HEK293 (cell line): ENCODE data around the gene ZFP1.
"Not testable (repeated sequence)": the region's sequence is repeated elsewhere in the genome, so short reads cannot be mapped to it uniquely, and the experiment has no call there.

Source experiments
- CTCF ChIP-seq: fragments of 450-650 bp; formaldehyde crosslinking; IDR thresholded peaks from 2 replicates; pipeline ENCODE4 v1.5.1; 2016; ENCODE audit warnings: missing biosample characterization, missing genetic modification characterization
- EGR2 ChIP-seq: fragments of 450-650 bp; formaldehyde crosslinking; IDR thresholded peaks from 2 replicates; pipeline ENCODE4 v1.5.1; 2016; ENCODE audit warnings: low read depth, missing biosample characterization, missing genetic modification characterization
- PATZ1 ChIP-seq: fragments of 450-650 bp; formaldehyde crosslinking; IDR thresholded peaks from 2 replicates; pipeline ENCODE4 v1.5.1; 2016; ENCODE audit warnings: missing biosample characterization, missing genetic modification characterization
- ZFP3 ChIP-seq: fragments of 450-650 bp; formaldehyde crosslinking; IDR thresholded peaks from 2 replicates; pipeline ENCODE4 v1.5.1; 2016; ENCODE audit warnings: low read depth, missing biosample characterization, missing genetic modification characterization
- ZNF223 ChIP-seq: fragments of 450-650 bp; formaldehyde crosslinking; IDR thresholded peaks from 2 replicates; pipeline ENCODE4 v1.5.1; 2016; ENCODE audit warnings: missing biosample characterization, missing genetic modification characterization
- ZNF274 ChIP-seq, 2 experiments: fragments of 200-500 bp in 1 of 2; fragments of 450-650 bp in 1 of 2; sonication (Bioruptor generic) in 1 of 2; formaldehyde crosslinking in 1 of 2; IDR thresholded peaks; 2 replicates each; pipeline versions ENCODE4 v1.5.1 to v1.6.1; 2014 to 2016; ENCODE audit warnings: borderline replicate concordance in 1 of 2, inconsistent platforms in 1 of 2, low read length in 1 of 2, missing biosample characterization in 1 of 2, missing genetic modification characterization in 1 of 2
- ZNF362 ChIP-seq: fragments of 450-650 bp; formaldehyde crosslinking; IDR thresholded peaks from 2 replicates; pipeline ENCODE4 v1.5.1; 2016; ENCODE audit warnings: missing biosample characterization, missing genetic modification characterization
- TF ChIP-seq, protein P1 (sequence below): fragments of 450-650 bp; formaldehyde crosslinking; IDR thresholded peaks from 2 replicates; pipeline ENCODE4 v1.5.1; 2016; ENCODE audit warnings: missing biosample characterization, missing genetic modification characterization

GRCh38 chr16:75211286-75211685 lies 63.0 kb downstream of the ZFP1 start:
- TF ChIP-seq EGR2 (tag by site-specific recombination); ZFP3 (tag by site-specific recombination); PATZ1 (tag by site-specific recombination); ZNF362 (tag by site-specific recombination); ZNF274 (IDR thresholded peaks at IDR 0.05; ENCODE audit: low read length); ZNF274 (tag by site-specific recombination; IDR thresholded peaks at IDR 0.05; ENCODE audit: borderline replicate concordance); CTCF; ZNF223 (tag by site-specific recombination): not testable (repeated sequence)
- TF ChIP-seq, protein P1, sequence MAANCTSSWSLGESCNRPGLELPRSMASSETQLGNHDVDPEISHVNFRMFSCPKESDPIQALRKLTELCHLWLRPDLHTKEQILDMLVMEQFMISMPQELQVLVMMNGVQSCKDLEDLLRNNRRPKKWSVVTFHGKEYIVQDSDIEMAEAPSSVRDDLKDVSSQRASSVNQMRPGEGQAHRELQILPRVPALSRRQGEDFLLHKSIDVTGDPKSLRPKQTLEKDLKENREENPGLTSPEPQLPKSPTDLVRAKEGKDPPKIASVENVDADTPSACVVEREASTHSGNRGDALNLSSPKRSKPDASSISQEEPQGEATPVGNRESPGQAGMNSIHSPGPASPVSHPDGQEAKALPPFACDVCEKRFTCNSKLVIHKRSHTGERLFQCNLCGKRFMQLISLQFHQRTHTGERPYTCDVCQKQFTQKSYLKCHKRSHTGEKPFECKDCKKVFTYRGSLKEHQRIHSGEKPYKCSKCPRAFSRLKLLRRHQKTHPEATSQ (tag by site-specific recombination): not testable (repeated sequence)
